ENCODE data around the gene BICRA. TPM values are rescaled to one million over a fixed set of nuclear protein-coding genes. Genes with fewer than 3 reads are reported as not detected.
A peak's percentile ranks its signal among the peaks of the same experiment; 100 is the strongest.

Gene BICRA
- total and polyA plus RNA-seq, 9 of the 15 experiments (the other 6 are each of a cell fraction or from before 2014, with no cell fraction given): 0.01 to 8.8 (median 1.2) TPM

DNA sequence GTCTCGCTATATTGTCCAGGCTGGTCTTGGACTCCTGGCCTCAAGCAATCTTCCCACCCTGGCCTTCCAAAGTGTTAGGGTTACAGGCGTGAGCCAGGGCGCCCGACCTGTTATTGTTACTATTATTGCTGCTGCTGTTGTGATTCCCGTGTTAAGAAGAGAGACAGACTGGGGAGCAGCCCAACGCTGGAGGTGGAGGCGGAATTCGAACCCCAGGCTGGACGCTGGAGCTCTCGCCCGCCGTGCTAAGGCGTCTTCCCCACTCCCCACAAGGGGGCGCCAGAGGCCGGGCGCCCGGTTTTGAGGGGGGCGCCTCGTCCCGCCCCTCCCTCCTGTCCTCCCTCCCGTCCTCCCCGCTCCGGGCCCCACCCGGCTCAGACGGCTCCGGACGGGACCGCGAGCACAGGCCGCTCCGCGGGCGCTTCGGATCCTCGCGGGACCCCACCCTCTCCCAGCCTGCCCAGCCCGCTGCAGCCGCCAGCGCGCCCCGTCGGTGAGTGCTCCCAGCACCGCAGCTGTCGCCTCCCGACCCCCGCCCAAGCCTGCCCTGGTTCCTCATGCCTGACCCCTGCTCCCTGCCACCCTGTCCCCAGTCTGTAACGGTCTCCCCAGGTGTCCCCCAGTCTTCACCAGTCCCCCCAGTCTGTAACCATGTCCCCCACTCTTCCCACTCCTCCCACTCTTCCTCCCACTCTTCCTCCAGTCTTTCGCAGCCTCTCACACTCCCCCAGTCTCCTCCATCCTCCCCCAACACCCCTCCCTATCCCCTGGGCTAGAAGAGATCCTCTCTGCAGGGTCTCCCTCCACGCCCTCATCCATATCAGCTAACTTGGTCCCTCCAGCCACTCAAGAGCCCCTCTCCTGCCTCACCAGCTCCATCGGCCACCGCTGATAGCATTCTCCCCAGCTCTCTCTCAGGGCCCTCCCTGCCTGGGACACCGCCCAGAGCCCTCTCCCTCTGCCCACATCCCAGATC, 104.4 kb downstream of the BICRA start, which contains the start of gene EHD2 (continued):
- TF ChIP-seq NFYB (IDR thresholded peaks at IDR 0.05; ENCODE audit: extremely low read depth, insufficient read length) (no peak), ZNF75A (CRISPR knock-in tag; IDR thresholded peaks at IDR 0.05) (no peak), DMBX1 (CRISPR knock-in tag; IDR thresholded peaks at IDR 0.05; ENCODE audit: borderline replicate concordance) (no peak), SAP30 (IDR thresholded peaks at IDR 0.05; ENCODE audit: borderline replicate concordance, insufficient read depth, low read depth, low read length, poor library complexity, severe bottlenecking) (no peak), POLR2AphosphoS2 (IDR thresholded peaks at IDR 0.05; ENCODE audit: low read length) (no peak), FOXM1 (IDR thresholded peaks at IDR 0.05; ENCODE audit: low read depth) (no peak), FOXM1 (CRISPR knock-in tag; IDR thresholded peaks at IDR 0.05; ENCODE audit: low read depth) (no peak), CBX1 (IDR thresholded peaks at IDR 0.05; ENCODE audit: low read depth) (peak; percentile 71; the same call in 1 of the 2 replicates), KDM5B (IDR thresholded peaks at IDR 0.05; ENCODE audit: insufficient replicate concordance, low read depth, low read length) (peak; percentile 49), HNRNPK (IDR thresholded peaks at IDR 0.05; ENCODE audit: low read depth, low read length, poor library complexity, severe bottlenecking) (peak; percentile 59), RBM15 (IDR thresholded peaks at IDR 0.05; ENCODE audit: insufficient read depth, low read length) (no peak), SRF (CRISPR knock-in tag; IDR thresholded peaks at IDR 0.05) (no peak), ZNF431 (CRISPR knock-in tag; IDR thresholded peaks at IDR 0.05) (0 out of 2 replicates have a peak, but pooled peaks have one; percentile 30), FOXA1 (IDR thresholded peaks at IDR 0.05; ENCODE audit: borderline replicate concordance) (no peak), PML (IDR thresholded peaks at IDR 0.05; ENCODE audit: low read length) (no peak), ZNF436 (CRISPR knock-in tag; IDR thresholded peaks at IDR 0.05) (no peak), ILF3 (IDR thresholded peaks at IDR 0.05; ENCODE audit: borderline replicate concordance) (no peak)
- TF ChIP-seq, protein P1, sequence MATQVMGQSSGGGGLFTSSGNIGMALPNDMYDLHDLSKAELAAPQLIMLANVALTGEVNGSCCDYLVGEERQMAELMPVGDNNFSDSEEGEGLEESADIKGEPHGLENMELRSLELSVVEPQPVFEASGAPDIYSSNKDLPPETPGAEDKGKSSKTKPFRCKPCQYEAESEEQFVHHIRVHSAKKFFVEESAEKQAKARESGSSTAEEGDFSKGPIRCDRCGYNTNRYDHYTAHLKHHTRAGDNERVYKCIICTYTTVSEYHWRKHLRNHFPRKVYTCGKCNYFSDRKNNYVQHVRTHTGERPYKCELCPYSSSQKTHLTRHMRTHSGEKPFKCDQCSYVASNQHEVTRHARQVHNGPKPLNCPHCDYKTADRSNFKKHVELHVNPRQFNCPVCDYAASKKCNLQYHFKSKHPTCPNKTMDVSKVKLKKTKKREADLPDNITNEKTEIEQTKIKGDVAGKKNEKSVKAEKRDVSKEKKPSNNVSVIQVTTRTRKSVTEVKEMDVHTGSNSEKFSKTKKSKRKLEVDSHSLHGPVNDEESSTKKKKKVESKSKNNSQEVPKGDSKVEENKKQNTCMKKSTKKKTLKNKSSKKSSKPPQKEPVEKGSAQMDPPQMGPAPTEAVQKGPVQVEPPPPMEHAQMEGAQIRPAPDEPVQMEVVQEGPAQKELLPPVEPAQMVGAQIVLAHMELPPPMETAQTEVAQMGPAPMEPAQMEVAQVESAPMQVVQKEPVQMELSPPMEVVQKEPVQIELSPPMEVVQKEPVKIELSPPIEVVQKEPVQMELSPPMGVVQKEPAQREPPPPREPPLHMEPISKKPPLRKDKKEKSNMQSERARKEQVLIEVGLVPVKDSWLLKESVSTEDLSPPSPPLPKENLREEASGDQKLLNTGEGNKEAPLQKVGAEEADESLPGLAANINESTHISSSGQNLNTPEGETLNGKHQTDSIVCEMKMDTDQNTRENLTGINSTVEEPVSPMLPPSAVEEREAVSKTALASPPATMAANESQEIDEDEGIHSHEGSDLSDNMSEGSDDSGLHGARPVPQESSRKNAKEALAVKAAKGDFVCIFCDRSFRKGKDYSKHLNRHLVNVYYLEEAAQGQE (IDR thresholded peaks at IDR 0.05; ENCODE audit: borderline replicate concordance): peak; percentile 92
- TF ChIP-seq, protein P1 (CRISPR knock-in tag; IDR thresholded peaks at IDR 0.05; ENCODE audit: low read depth): 0 out of 2 replicates have a peak, but pooled peaks have one; percentile 43

All from K562 (cell line).